SK-N-SH treated with all-trans-retinoic acid at 6 μM for 48 hours (cell line): ENCODE results near the gene OSBPL5.

Experiments used
- ARNTL ChIP-seq: fragments of 450-650 bp; formaldehyde crosslinking; IDR thresholded peaks from 2 replicates; pipeline ENCODE4 v1.5.0; 2020; ENCODE audit warnings: low read depth, mild to moderate bottlenecking, moderate library complexity, borderline replicate concordance
- CSDC2 ChIP-seq: fragments of 250-450 bp; sonication (Bioruptor Pico); IDR thresholded peaks from 2 replicates; pipeline ENCODE4 v1.5.0; 2020; ENCODE audit warnings: mild to moderate bottlenecking, moderate library complexity
- ESRRG ChIP-seq: fragments of 250-450 bp; sonication (Bioruptor Pico); IDR thresholded peaks from 2 replicates; pipeline ENCODE4 v1.6.1; 2021; ENCODE audit warnings: mild to moderate bottlenecking
- ISL1 ChIP-seq: fragments of 250-450 bp; sonication (Bioruptor Pico); IDR thresholded peaks from 2 replicates; pipeline ENCODE4 v2.1.2; 2022; ENCODE audit warnings: mild to moderate bottlenecking, moderate library complexity
- PATZ1 ChIP-seq: fragments of 250-450 bp; sonication (Bioruptor Pico); IDR thresholded peaks from 2 replicates; pipeline ENCODE4 v1.8.0; 2020; ENCODE audit warnings: mild to moderate bottlenecking, moderate library complexity, borderline replicate concordance
- PPARA ChIP-seq: fragments of 250-450 bp; sonication (Bioruptor Pico); IDR thresholded peaks from 2 replicates; pipeline ENCODE4 v1.5.0; 2020; ENCODE audit warnings: mild to moderate bottlenecking, borderline replicate concordance
- RARB ChIP-seq: fragments of 250-450 bp; sonication (Bioruptor Pico); IDR thresholded peaks from 2 replicates; pipeline ENCODE4 v1.8.0; 2021; ENCODE audit warnings: mild to moderate bottlenecking, moderate library complexity
- SNAI2 ChIP-seq: fragments of 250-450 bp; sonication (Bioruptor Pico); IDR thresholded peaks from 2 replicates; pipeline ENCODE4 v1.5.0; 2020; ENCODE audit warnings: mild to moderate bottlenecking, moderate library complexity
- ZFP30 ChIP-seq: fragments of 450-650 bp; formaldehyde crosslinking; IDR thresholded peaks from 2 replicates; pipeline ENCODE4 v1.5.0; 2022; ENCODE audit warnings: mild to moderate bottlenecking, moderate library complexity
- ZNF70 ChIP-seq: fragments of 450-650 bp; formaldehyde crosslinking; IDR thresholded peaks from 2 replicates; pipeline ENCODE4 v1.5.0; 2020; ENCODE audit warnings: mild to moderate bottlenecking, moderate library complexity
- TF ChIP-seq, protein P1 (sequence below): fragments of 250-450 bp; sonication (Bioruptor Pico); IDR thresholded peaks from 2 replicates; pipeline ENCODE4 v1.5.1; 2020; ENCODE audit warnings: low read depth, mild to moderate bottlenecking, moderate library complexity

- TF ChIP-seq CSDC2 (no peak), ZNF70 (CRISPR knock-in tag) (no peak), ESRRG (CRISPR knock-in tag) (no peak), PATZ1 (CRISPR knock-in tag) (no peak), SNAI2 (CRISPR knock-in tag) (no peak), ZFP30 (CRISPR knock-in tag) (no peak), ISL1 (CRISPR knock-in tag) (no peak), ARNTL (CRISPR knock-in tag) (no peak), RARB (CRISPR knock-in tag) (no peak), PPARA (CRISPR knock-in tag) (no peak)
- TF ChIP-seq, protein P1, sequence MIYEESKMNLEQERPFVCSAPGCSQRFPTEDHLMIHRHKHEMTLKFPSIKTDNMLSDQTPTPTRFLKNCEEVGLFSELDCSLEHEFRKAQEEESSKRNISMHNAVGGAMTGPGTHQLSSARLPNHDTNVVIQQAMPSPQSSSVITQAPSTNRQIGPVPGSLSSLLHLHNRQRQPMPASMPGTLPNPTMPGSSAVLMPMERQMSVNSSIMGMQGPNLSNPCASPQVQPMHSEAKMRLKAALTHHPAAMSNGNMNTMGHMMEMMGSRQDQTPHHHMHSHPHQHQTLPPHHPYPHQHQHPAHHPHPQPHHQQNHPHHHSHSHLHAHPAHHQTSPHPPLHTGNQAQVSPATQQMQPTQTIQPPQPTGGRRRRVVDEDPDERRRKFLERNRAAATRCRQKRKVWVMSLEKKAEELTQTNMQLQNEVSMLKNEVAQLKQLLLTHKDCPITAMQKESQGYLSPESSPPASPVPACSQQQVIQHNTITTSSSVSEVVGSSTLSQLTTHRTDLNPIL (CRISPR knock-in tag): no peak
Observed at GRCh38 chr11:3043315-3043871, 121.7 kb downstream of the OSBPL5 start.
